ENCODE measurements around the gene MPPED1. TPM values are rescaled to one million over a fixed set of nuclear protein-coding genes. Genes with fewer than 3 reads are reported as not detected.

MPPED1 gene
- total RNA-seq, 2 donors from 2014 or later: 0.11 to 0.59 TPM

DNA sequence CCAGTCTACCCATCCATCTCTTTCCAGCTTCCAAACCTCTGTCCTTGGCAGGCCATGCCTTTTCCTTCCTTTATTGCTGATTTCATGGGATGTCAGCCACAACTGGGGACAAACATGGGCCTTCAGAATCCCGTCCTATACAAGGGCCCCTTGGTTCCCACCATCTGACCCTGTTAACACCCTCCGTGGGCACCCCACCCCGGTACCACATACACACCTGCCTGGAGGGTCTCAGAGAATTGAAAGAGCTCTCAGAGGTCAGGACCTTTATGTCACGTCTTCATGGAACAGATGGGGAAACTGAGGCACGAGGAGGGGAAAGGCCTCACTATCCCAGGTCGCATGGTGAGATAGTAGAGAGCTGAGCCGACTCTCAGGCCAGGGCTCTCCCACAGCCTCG lies 53.0 kb downstream of the MPPED1 start:
- Histone ChIP-seq H3K27me3 (ENCODE audit: control insufficient read depth, insufficient read depth, low read length, poor library complexity, severe bottlenecking) (peaks cover 11% of the 10 kb centered on the region), H3K9ac (ENCODE audit: extremely low read depth, low read length, poor library complexity, severe bottlenecking) (no peak overlapping the region), H3K36me3 (ENCODE audit: control insufficient read depth, insufficient read depth, low read length) (no peaks in the 10 kb centered on the region), H3K9me3 (ENCODE audit: control insufficient read depth, low read length) (peaks cover 11% of the 10 kb centered on the region), H3K4me1 (ENCODE audit: control insufficient read depth, insufficient read depth, low read length) (no peaks in the 10 kb centered on the region), H3K4me3 (ENCODE audit: low read length) (no peak overlapping the region), H3K27ac (ENCODE audit: low read depth, low read length) (no peak overlapping the region)
- TF ChIP-seq, protein P1, sequence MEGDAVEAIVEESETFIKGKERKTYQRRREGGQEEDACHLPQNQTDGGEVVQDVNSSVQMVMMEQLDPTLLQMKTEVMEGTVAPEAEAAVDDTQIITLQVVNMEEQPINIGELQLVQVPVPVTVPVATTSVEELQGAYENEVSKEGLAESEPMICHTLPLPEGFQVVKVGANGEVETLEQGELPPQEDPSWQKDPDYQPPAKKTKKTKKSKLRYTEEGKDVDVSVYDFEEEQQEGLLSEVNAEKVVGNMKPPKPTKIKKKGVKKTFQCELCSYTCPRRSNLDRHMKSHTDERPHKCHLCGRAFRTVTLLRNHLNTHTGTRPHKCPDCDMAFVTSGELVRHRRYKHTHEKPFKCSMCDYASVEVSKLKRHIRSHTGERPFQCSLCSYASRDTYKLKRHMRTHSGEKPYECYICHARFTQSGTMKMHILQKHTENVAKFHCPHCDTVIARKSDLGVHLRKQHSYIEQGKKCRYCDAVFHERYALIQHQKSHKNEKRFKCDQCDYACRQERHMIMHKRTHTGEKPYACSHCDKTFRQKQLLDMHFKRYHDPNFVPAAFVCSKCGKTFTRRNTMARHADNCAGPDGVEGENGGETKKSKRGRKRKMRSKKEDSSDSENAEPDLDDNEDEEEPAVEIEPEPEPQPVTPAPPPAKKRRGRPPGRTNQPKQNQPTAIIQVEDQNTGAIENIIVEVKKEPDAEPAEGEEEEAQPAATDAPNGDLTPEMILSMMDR (conservative IDR thresholded peaks at IDR 0.05): no peak
- no peak overlapping the region for H3K4me3 Mint-ChIP-seq
- 85 to 92% methylated on average over 8 of the region's 8 CpGs for WGBS, 2 experiments (ENCODE audit: insufficient coverage in 1 of 2, insufficient read length in 1 of 2)
- no peak for DNase-seq
- H3K27ac Mint-ChIP-seq: no peak overlapping the region
- H3K4me1 Mint-ChIP-seq: no peaks in the 10 kb centered on the region
- H3K9me3 Mint-ChIP-seq: peaks cover 14% of the 10 kb centered on the region
- no peaks in the 10 kb centered on the region for H3K36me3 Mint-ChIP-seq (ENCODE audit: low read depth)
- peaks cover 5% of the 10 kb centered on the region for H3K27me3 Mint-ChIP-seq (ENCODE audit: insufficient read depth)

DNA sequence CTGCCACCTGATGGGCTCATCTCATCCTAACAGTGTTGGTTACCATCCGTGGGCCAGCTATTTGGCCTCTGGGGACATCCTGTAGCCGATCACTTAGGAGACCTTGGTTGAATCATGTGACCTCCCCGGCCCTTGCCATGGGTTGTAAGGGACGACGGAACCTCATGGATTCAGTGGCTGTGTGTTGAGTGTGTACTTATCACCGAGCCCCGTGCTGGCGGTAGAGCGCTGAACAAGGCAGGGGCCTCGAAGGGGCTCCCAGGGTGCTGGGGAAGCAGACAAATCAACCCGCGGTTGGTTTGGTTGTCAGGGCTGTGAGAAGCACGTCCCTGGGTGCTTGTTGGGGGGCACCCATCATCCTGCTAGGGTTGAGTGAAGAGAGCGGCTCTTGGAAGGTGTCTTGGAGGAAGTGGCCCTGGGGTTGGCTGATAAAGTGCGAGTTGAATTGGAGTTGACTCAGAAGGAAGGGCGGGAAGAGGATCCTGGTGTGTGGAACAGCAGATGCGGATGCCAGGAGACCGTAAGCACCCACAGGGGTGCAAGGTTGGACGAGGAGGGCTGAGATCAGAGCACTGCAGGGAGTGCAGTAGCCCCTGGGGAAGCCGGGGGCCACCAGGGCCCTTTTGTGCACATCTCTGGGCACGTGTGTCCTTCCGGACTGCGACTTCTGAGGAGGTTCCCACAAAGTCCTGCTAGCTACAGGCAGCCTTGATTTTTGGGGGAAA lies 53.6 kb downstream of the MPPED1 start:
- Histone ChIP-seq H3K27me3 (ENCODE audit: control insufficient read depth, insufficient read depth, low read length, poor library complexity, severe bottlenecking) (peaks cover 11% of the 10 kb centered on the region), H3K4me3 (ENCODE audit: low read length) (no peak overlapping the region), H3K9ac (ENCODE audit: extremely low read depth, low read length, poor library complexity, severe bottlenecking) (no peak overlapping the region), H3K4me1 (ENCODE audit: control insufficient read depth, insufficient read depth, low read length) (no peaks in the 10 kb centered on the region), H3K27ac (ENCODE audit: low read depth, low read length) (no peak overlapping the region), H3K9me3 (ENCODE audit: control insufficient read depth, low read length) (peaks cover 11% of the 10 kb centered on the region), H3K36me3 (ENCODE audit: control insufficient read depth, insufficient read depth, low read length) (no peaks in the 10 kb centered on the region)
- TF ChIP-seq, protein P1 (conservative IDR thresholded peaks at IDR 0.05): no peak
- H3K4me1 Mint-ChIP-seq: no peaks in the 10 kb centered on the region
- H3K36me3 Mint-ChIP-seq (ENCODE audit: low read depth): no peaks in the 10 kb centered on the region
- WGBS, 2 experiments (ENCODE audit: insufficient coverage in 1 of 2, insufficient read length in 1 of 2): 85 to 91% methylated on average over 8 to 23 of the region's 23 CpGs
- H3K27me3 Mint-ChIP-seq (ENCODE audit: insufficient read depth): peaks cover 3% of the 10 kb centered on the region
- no peak for DNase-seq
- no peak overlapping the region for H3K4me3 Mint-ChIP-seq
- no peak overlapping the region for H3K27ac Mint-ChIP-seq
- H3K9me3 Mint-ChIP-seq: peaks cover 13% of the 10 kb centered on the region

DNA sequence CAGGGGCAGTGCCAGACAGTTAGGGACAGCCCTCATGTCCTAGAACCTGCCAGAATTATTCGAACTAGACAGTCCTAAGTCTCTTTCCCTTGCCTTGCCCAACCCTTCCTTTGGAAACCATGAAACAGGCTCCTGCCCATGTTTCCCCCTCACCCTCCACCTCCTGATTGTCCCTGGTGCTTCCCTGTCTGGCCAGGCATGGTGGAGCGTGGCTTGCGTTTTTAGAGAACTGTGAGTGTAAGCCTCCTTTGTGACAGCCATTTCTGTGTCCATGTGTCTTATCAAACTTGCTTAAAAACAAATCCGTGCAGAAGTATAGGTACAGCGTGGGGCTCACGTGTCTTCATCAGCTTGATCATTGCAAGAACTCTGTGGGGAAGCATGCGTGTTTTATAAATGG lies 54.9 kb downstream of the MPPED1 start:
- Mint-ChIP-seq H3K36me3 (ENCODE audit: low read depth) (no peaks in the 10 kb centered on the region), H3K9me3 (peaks cover 7% of the 10 kb centered on the region), H3K27me3 (ENCODE audit: insufficient read depth) (peaks cover 2% of the 10 kb centered on the region), H3K4me3 (no peak overlapping the region), H3K27ac (no peak overlapping the region), H3K4me1 (no peaks in the 10 kb centered on the region)
- no peak overlapping the region for H3K9ac ChIP-seq (ENCODE audit: extremely low read depth, low read length, poor library complexity, severe bottlenecking)
- no peak overlapping the region for H3K4me3 ChIP-seq (ENCODE audit: low read length)
- no peaks in the 10 kb centered on the region for H3K36me3 ChIP-seq (ENCODE audit: control insufficient read depth, insufficient read depth, low read length)
- peaks cover 5% of the 10 kb centered on the region for H3K9me3 ChIP-seq (ENCODE audit: control insufficient read depth, low read length)
- peaks cover 11% of the 10 kb centered on the region for H3K27me3 ChIP-seq (ENCODE audit: control insufficient read depth, insufficient read depth, low read length, poor library complexity, severe bottlenecking)
- WGBS, 2 experiments (ENCODE audit: insufficient coverage in 1 of 2, insufficient read length in 1 of 2): 86 to 87% methylated on average over 7 of the region's 7 CpGs
- no peaks in the 10 kb centered on the region for H3K4me1 ChIP-seq (ENCODE audit: control insufficient read depth, insufficient read depth, low read length)
- TF ChIP-seq, protein P1 (conservative IDR thresholded peaks at IDR 0.05): no peak
- H3K27ac ChIP-seq (ENCODE audit: low read depth, low read length): no peak overlapping the region
- no peak for DNase-seq
